Left lung (tissue), 10 donors: ENCODE results near the gene LYST. TPM values are rescaled to one million over a fixed set of nuclear protein-coding genes. Genes with fewer than 3 reads are reported as not detected.

Experiments
- ATAC-seq: fragments of 200-7000 bp; cut with Tn5 transposase; one replicate; pipeline ENCODE4 v1.9.1; 2020; ENCODE audit warnings: moderate library complexity
- DNase-seq, 4 donors: peaks; one replicate each; pipeline ENCODE4 v3.0.0-alpha.2; 2013 to 2020
- H3K27ac ChIP-seq, 2 donors: fragments of 200-600 bp; sonication (generic) in 1 of 2; one replicate each; pipeline versions ENCODE4 v1.5.0 to v1.8.0; 2020 to 2021
- H3K27me3 ChIP-seq, 2 donors: fragments of 200-600 bp; sonication (generic) in 1 of 2; one replicate each; pipeline versions ENCODE4 v1.5.0 to v1.8.0; 2020 to 2021
- H3K36me3 ChIP-seq, 2 donors: fragments of 200-600 bp; sonication (generic) in 1 of 2; one replicate each; pipeline versions ENCODE4 v1.5.0 to v1.8.0; 2020 to 2021
- H3K4me1 ChIP-seq, 2 donors: fragments of 200-600 bp; one replicate each; pipeline ENCODE4 v1.8.0; 2021
- H3K4me3 ChIP-seq, 2 donors: fragments of 200-600 bp; sonication (generic) in 1 of 2; one replicate each; pipeline versions ENCODE4 v1.5.0 to v1.8.0; 2020 to 2021; ENCODE audit warnings: mild to moderate bottlenecking in 1 of 2
- H3K9me3 ChIP-seq, 2 donors: fragments of 200-600 bp; sonication (generic) in 1 of 2; one replicate each; pipeline versions ENCODE4 v1.5.0 to v1.8.0; 2020 to 2021
- CTCF ChIP-seq, 2 donors: fragments of 200-600 bp; sonication (generic) in 1 of 2; IDR thresholded peaks; one replicate each; pipeline versions ENCODE4 v1.5.0 to v1.8.0; 2021; ENCODE audit warnings: antibody characterized with exemption in 2 of 2
- intact Hi-C, 2 donors: fragments of 100-400 bp; cut with DNase I; formaldehyde crosslinking; loops; one replicate each; pipeline versions ENCODE4 v1.11.2 to v1.14.2; 2022
- polyA plus RNA-seq, 6 donors: library from polyadenylated mRNA; unstranded; fragments of 120-200 nt; gene quantifications; one replicate each; pipeline ENCODE4 v1.2.1, GENCODE V29; 2013; ENCODE audit not compliant: insufficient read length in 6 of 6
- total RNA-seq, 2 donors: library from RNA; stranded (reverse); fragmentation: NEBNext Ultra II Directional; extraction: Animal tissue kit (Norgen Biotek cat#: 25700); gene quantifications; one replicate each; pipeline ENCODE4 v1.2.1, GENCODE V29; 2021
- donor health status: DM: no; HTN: yes; CAD: no.
- donor health status: DM: no; HTN: no; CAD: no.

The LYST gene
- total and polyA plus RNA-seq, 8 donors = 10.3 to 64.9 (median 13.0) TPM

DNA sequence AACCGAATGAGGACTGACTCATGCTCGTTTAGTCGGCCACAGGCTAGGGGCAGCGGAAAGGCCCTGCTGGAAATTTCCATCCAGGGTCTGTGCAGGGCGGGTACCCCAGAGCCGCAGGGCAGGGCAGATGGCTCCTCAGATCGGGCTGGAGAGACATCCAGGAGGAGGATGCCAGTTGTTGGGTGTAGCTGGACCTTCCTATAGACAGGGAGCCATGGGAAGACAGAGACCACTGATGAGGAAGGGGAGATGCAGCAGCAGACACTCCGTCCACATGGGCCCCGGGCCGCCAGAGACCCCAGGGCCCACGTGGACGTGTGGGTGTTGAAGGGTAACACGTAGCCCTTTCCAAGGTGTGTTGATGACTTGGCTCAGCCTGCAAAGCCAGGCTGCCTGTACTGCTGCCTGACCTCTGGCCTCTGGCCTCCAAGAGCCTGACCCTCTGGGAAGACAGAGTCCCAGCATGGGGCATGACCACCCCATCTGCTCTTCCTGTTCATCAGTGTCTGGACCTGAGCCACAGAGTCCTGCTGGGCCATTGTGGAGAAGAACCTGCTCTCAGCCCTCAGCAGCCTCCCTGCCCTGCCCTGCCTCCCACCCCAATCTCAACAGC lies 221.9 kb downstream of the LYST start:
- intact Hi-C loops = no loop called here
- no peak for DNase-seq
- no peak for TF ChIP-seq CTCF (IDR thresholded peaks at IDR 0.05)

GRCh38 chr1:235643837-235644692 lies 222.6 kb downstream of the LYST start:
- intact Hi-C loops = no loop called here
- TF ChIP-seq CTCF (IDR thresholded peaks at IDR 0.05) = no peak

More for the DNA sequence above, 221.9 kb downstream of the LYST start:
- Histone ChIP-seq H3K4me3 (no peak overlapping the region), H3K9me3 (no peaks in the 10 kb centered on the region), H3K36me3 (no peaks in the 10 kb centered on the region), H3K27me3 (peaks cover 29 to 91% of the 10 kb centered on the region in 2 donors), H3K27ac (no peak overlapping the region), H3K4me1 (peaks cover 10 to 20% of the 10 kb centered on the region in 2 donors)
- ATAC-seq = no peak

DNA sequence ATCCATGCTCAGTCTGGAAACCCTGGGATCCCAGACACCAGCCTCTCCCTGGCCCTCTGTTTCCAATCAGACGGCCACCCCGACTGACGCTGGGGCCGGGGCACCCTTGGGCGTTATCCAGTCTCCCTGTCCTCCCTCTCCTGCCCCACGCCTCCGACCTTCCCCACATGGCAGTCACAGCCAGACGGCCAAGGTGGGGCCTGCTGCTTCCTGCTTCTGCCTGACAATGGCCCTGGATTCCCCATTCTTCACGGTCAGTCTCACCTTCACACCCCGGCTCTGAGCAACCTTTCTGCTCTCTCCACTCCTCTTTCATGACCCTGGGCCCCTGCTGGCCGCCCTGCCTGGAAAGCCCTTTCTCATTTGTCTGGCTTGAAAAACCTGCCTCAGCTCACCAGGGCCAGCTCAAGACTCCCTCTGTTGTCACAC lies 223.7 kb downstream of the LYST start:
- no peaks in the 10 kb centered on the region for H3K36me3 ChIP-seq
- peaks cover 0 to 4% of the 10 kb centered on the region in 2 donors for H3K4me1 ChIP-seq
- H3K27me3 ChIP-seq = peaks cover 15 to 73% of the 10 kb centered on the region in 2 donors
- no peak overlapping the region for H3K4me3 ChIP-seq
- no peaks in the 10 kb centered on the region for H3K9me3 ChIP-seq
- H3K27ac ChIP-seq = no peak overlapping the region
- intact Hi-C loops = no loop called here
- DNase-seq = no peak
- no peak for TF ChIP-seq CTCF (IDR thresholded peaks at IDR 0.05)
- no peak for ATAC-seq

More at GRCh38 chr1:235643837-235644692, 222.6 kb downstream of the LYST start:
- H3K36me3 ChIP-seq = no peaks in the 10 kb centered on the region
- no peak overlapping the region for H3K4me3 ChIP-seq
- ATAC-seq (no peak), DNase-seq (no peak)
- no peak overlapping the region for H3K27ac ChIP-seq
- no peaks in the 10 kb centered on the region for H3K9me3 ChIP-seq
- H3K27me3 ChIP-seq = peaks cover 24 to 84% of the 10 kb centered on the region in 2 donors
- H3K4me1 ChIP-seq = peaks cover 7 to 12% of the 10 kb centered on the region in 2 donors

GRCh38 chr1:235642011-235642942 lies 224.4 kb downstream of the LYST start:
- no peak overlapping the region for H3K27ac ChIP-seq
- no peak overlapping the region for H3K4me3 ChIP-seq
- no peak for TF ChIP-seq CTCF (IDR thresholded peaks at IDR 0.05)
- no peaks in the 10 kb centered on the region for H3K9me3 ChIP-seq
- ATAC-seq (peak; percentile 33), DNase-seq (no peak)
- H3K4me1 ChIP-seq = peaks cover 0 to 4% of the 10 kb centered on the region in 2 donors
- intact Hi-C loops = no loop called here
- no peaks in the 10 kb centered on the region for H3K36me3 ChIP-seq
- H3K27me3 ChIP-seq = peaks cover 8 to 66% of the 10 kb centered on the region in 2 donors
